Keratinocyte (primary cell): ENCODE results near the gene PDIA2. TPM values are rescaled to one million over a fixed set of nuclear protein-coding genes. Genes with fewer than 3 reads are reported as not detected.

ENCODE experiments used
- DNase-seq: peaks from one replicate; pipeline ENCODE4 v3.0.0-alpha.2; 2011; ENCODE audit warnings: low read depth, missing footprints, low spot score
- FAIRE-seq: peaks from 2 replicates; lab custom pipeline; 2011; peaks lifted over from hg19 to GRCh38; lab: Jason Lieb, UNC
- H2AFZ ChIP-seq: 2 replicates; pipeline ENCODE4 v1.6.0; 2012; ENCODE audit warnings: low read length, control low read depth, inconsistent platforms; ENCODE audit not compliant: control insufficient read depth
- H3K27ac ChIP-seq: 2 replicates; pipeline ENCODE4 v1.5.1; 2011; ENCODE audit warnings: low read length; ENCODE audit not compliant: control insufficient read depth, insufficient read depth
- H3K27me3 ChIP-seq: 3 replicates; pipeline ENCODE4 v1.6.0; 2011; ENCODE audit warnings: low read length; ENCODE audit not compliant: control insufficient read depth, insufficient read depth; ENCODE audit errors: extremely low read depth
- H3K36me3 ChIP-seq, 2 experiments: 2 replicates in 1 of 2; 3 replicates in 1 of 2; pipeline ENCODE4 v1.5.1; 2011; ENCODE audit warnings: low read length in 2 of 2, mild to moderate bottlenecking in 1 of 2; ENCODE audit not compliant: control insufficient read depth in 2 of 2, insufficient read depth in 2 of 2; ENCODE audit errors: extremely low read depth in 1 of 2
- H3K4me1 ChIP-seq: 3 replicates; pipeline ENCODE4 v1.5.1; 2011; ENCODE audit warnings: low read length; ENCODE audit not compliant: control insufficient read depth, insufficient read depth; ENCODE audit errors: extremely low read depth
- H3K4me2 ChIP-seq: 3 replicates; pipeline ENCODE4 v1.6.0; 2011; ENCODE audit warnings: low read depth, low read length; ENCODE audit not compliant: control insufficient read depth, insufficient read depth; ENCODE audit errors: extremely low read depth
- H3K4me3 ChIP-seq, 3 experiments: fragments of 200-600 bp in 1 of 3; sonication (generic) in 1 of 3; 2 replicates in 2 of 3; 3 replicates in 1 of 3; pipeline ENCODE4 v1.5.1; 2011 to 2016; ENCODE audit warnings: low read length in 3 of 3, mild to moderate bottlenecking in 3 of 3, control low read depth in 2 of 3, inconsistent platforms in 1 of 3, low read depth in 1 of 3, mixed read lengths in 1 of 3, mixed run types in 1 of 3, moderate library complexity in 1 of 3; ENCODE audit not compliant: control insufficient read depth in 2 of 3, insufficient read depth in 2 of 3; ENCODE audit errors: extremely low read depth in 1 of 3
- H3K79me2 ChIP-seq: 2 replicates; pipeline ENCODE4 v1.6.0; 2012; ENCODE audit warnings: low read length; ENCODE audit not compliant: control insufficient read depth, insufficient read depth
- H3K9ac ChIP-seq: 3 replicates; pipeline ENCODE4 v1.6.0; 2011; ENCODE audit warnings: low read length; ENCODE audit not compliant: control insufficient read depth, insufficient read depth; ENCODE audit errors: extremely low read depth
- H3K9me1 ChIP-seq: 3 replicates; pipeline ENCODE4 v1.6.0; 2011; ENCODE audit warnings: low read length; ENCODE audit not compliant: control insufficient read depth, insufficient read depth; ENCODE audit errors: extremely low read depth
- H3K9me3 ChIP-seq: 2 replicates; pipeline ENCODE4 v1.5.1; 2012; ENCODE audit warnings: low read depth, low read length; ENCODE audit not compliant: control insufficient read depth
- H4K20me1 ChIP-seq: 3 replicates; pipeline ENCODE4 v1.6.0; 2011; ENCODE audit warnings: low read length; ENCODE audit not compliant: control insufficient read depth, insufficient read depth; ENCODE audit errors: extremely low read depth
- EZH2 ChIP-seq: IDR thresholded peaks from one replicate; pipeline ENCODE4 v1.6.1; 2012; ENCODE audit warnings: inconsistent platforms, mild to moderate bottlenecking, low read length, moderate library complexity
- dilution Hi-C: fragments of 300-500 bp; cut with MboI; formaldehyde crosslinking; loops from one replicate; pipeline ENCODE4 v1.7.0; 2020; ENCODE audit warnings: low sequenced_read_pairs; ENCODE audit not compliant: extremely low pct_ligation_motif_present
- polyA plus RNA-seq, 5 experiments: library from polyadenylated mRNA; depleted of rRNA in 3 of 5; stranded (reverse) in 3 of 5; stranded (forward) in 1 of 5; unstranded in 1 of 5; fragments of >200 nt; gene quantifications; 1 replicate in 1 of 5; 2 replicates in 3 of 5; 3 replicates in 1 of 5; pipeline versions ENCODE4 v1.2.1 to v1.2.3, GENCODE V29; 2011 to 2012; ENCODE audit warnings: missing spikeins in 2 of 5, low read depth in 1 of 5, low replicate concordance in 1 of 5
- TF ChIP-seq, protein P1 (sequence below), 3 experiments: IDR thresholded peaks in 1 of 3; conservative IDR thresholded peaks in 1 of 3; optimal IDR thresholded peaks in 1 of 3; 2 replicates in 2 of 3; 3 replicates in 1 of 3; pipeline versions ENCODE3 to v1.5.1; 2011; ENCODE audit warnings: low read length in 3 of 3, mild to moderate bottlenecking in 3 of 3, moderate library complexity in 2 of 3, control low read depth in 1 of 3, inconsistent platforms in 1 of 3; ENCODE audit not compliant: insufficient read depth in 2 of 3; ENCODE audit errors: extremely low read depth in 1 of 3

The PDIA2 gene
- polyA plus RNA-seq, 1 donor (not counting 4 experiments of a cell fraction or from before 2014, with no cell fraction given) = 0.42 TPM

DNA sequence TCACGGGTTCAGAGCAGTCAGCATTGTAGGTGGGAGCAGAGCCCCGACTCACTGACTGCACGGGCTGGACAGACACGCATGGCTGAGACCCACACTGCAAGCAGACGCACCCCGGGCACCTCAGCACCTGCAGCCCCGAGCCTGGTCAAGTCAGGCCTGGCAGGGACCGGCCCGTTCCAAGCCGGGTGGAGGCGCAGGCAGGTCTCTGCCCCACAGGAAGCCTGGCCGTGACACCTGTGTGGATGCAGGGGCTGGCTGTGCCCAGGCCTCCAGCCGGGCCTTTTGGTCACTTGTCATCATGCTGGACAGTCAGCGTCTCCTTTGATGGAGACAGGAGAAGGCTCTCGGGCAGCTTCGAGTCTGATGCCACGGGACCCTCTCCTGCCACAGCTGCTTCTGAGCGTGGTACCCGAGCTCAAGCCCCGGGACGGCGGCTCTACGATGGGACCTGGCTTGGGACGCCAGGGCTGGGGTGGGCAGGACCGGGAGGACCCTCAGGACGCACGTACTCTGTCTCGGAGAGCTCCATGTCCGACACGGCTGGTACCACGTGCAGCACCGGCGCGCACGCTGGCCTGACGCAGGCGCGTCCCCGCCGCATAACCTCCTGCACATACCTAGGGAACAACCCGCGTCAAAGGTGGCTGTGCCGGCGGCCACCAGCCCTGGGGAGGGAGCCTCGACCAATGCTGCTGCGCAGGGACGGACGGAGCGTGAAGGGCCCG is 7.9 kb downstream of the PDIA2 start:
- Histone ChIP-seq H3K9me3 (no peaks in the 10 kb centered on the region), H2AFZ (no peak overlapping the region), H3K79me2 (no peaks in the 10 kb centered on the region), H3K4me2 (no peak overlapping the region), H3K9me1 (no peaks in the 10 kb centered on the region), H3K4me1 (no peaks in the 10 kb centered on the region), H3K36me3 (peaks cover 8 to 34% of the 10 kb centered on the region in 2 experiments), H3K27ac (no peak overlapping the region), H3K9ac (no peak overlapping the region), H4K20me1 (no peaks in the 10 kb centered on the region), H3K4me3 (no peak overlapping the region), H3K27me3 (no peaks in the 10 kb centered on the region)
- FAIRE-seq (no peak), DNase-seq (no peak)
- dilution Hi-C loops = no loop called here
- no peak for TF ChIP-seq EZH2
- TF ChIP-seq, protein P1, sequence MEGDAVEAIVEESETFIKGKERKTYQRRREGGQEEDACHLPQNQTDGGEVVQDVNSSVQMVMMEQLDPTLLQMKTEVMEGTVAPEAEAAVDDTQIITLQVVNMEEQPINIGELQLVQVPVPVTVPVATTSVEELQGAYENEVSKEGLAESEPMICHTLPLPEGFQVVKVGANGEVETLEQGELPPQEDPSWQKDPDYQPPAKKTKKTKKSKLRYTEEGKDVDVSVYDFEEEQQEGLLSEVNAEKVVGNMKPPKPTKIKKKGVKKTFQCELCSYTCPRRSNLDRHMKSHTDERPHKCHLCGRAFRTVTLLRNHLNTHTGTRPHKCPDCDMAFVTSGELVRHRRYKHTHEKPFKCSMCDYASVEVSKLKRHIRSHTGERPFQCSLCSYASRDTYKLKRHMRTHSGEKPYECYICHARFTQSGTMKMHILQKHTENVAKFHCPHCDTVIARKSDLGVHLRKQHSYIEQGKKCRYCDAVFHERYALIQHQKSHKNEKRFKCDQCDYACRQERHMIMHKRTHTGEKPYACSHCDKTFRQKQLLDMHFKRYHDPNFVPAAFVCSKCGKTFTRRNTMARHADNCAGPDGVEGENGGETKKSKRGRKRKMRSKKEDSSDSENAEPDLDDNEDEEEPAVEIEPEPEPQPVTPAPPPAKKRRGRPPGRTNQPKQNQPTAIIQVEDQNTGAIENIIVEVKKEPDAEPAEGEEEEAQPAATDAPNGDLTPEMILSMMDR (optimal IDR thresholded peaks at IDR 0.05 in 1 of 3, IDR thresholded peaks at IDR 0.05 in 1 of 3, conservative IDR thresholded peaks at IDR 0.05 in 1 of 3; ENCODE audit: extremely low read depth in 1 of 3, insufficient read depth in 2 of 3, low read length in 3 of 3) = no peak

GRCh38 chr16:291539-291938 is 8.6 kb downstream of the PDIA2 start:
- dilution Hi-C loops = no loop called here
- Histone ChIP-seq H3K27me3 (no peaks in the 10 kb centered on the region), H3K4me3 (no peak overlapping the region), H3K9me3 (no peaks in the 10 kb centered on the region), H3K9me1 (no peaks in the 10 kb centered on the region), H3K79me2 (no peaks in the 10 kb centered on the region), H3K36me3 (peaks cover 8 to 38% of the 10 kb centered on the region in 2 experiments), H3K27ac (no peak overlapping the region), H2AFZ (no peak overlapping the region), H3K4me1 (no peaks in the 10 kb centered on the region), H4K20me1 (no peaks in the 10 kb centered on the region), H3K9ac (no peak overlapping the region), H3K4me2 (no peak overlapping the region)
- FAIRE-seq = no peak
- DNase-seq = no peak
- TF ChIP-seq, protein P1 (optimal IDR thresholded peaks at IDR 0.05 in 1 of 3, IDR thresholded peaks at IDR 0.05 in 1 of 3, conservative IDR thresholded peaks at IDR 0.05 in 1 of 3; ENCODE audit: extremely low read depth in 1 of 3, insufficient read depth in 2 of 3, low read length in 3 of 3) = no peak
- TF ChIP-seq EZH2 = no peak
